HepG2 (cell line): ENCODE data around the gene ADAMTS14. TPM values are rescaled to one million over a fixed set of nuclear protein-coding genes. Genes with fewer than 3 reads are reported as not detected.

Experiments used
- ATAC-seq: fragments of 200-7000 bp; cut with Tn5 transposase; 3 replicates; pipeline ENCODE4 v1.9.1; 2020; ENCODE audit warnings: mild to moderate bottlenecking, moderate library complexity
- BruUV-seq: library from RNA; stranded (reverse); fragments of 400-500 nt; replicated peaks from 2 replicates; lab custom pipeline; 2021; lab: Mats Ljungman, UMichigan
- CTCF ChIA-PET: fragments of 300-600 bp; formaldehyde crosslinking; extraction: SDS; loops from one replicate; lab custom pipeline; 2021; ENCODE audit warnings: low total read pairs, inconsistent platforms, low intra/inter-chr PET ratio; lab: Yijun Ruan, JAX
- POLR2A ChIA-PET: fragments of 350-600 bp; sonication (Branson Sonifier 250); formaldehyde crosslinking; loops from one replicate; lab custom pipeline; 2020; ENCODE audit warnings: antibody characterized with exemption, inconsistent platforms; lab: Yijun Ruan, JAX
- DNase-seq: peaks from one replicate; pipeline ENCODE4 v3.0.0-alpha.2; 2015; ENCODE audit warnings: low spot score
- FAIRE-seq: peaks from 3 replicates; lab custom pipeline; 2011; peaks lifted over from hg19 to GRCh38; lab: Jason Lieb, UNC
- H2AFZ ChIP-seq: one replicate; pipeline ENCODE4 v1.6.1; 2011; ENCODE audit warnings: low read length, inconsistent platforms
- H3K27ac ChIP-seq: fragments of 300-600 bp; 3 replicates; pipeline ENCODE4 v1.8.0; 2011; ENCODE audit warnings: mixed run types, mild to moderate bottlenecking, mixed read lengths, low read length, inconsistent platforms; ENCODE audit not compliant: insufficient read depth; ENCODE audit errors: extremely low read length
- H3K27me3 ChIP-seq, 2 experiments: fragments of 200-600 bp in 1 of 2; 2 replicates in 1 of 2; 3 replicates in 1 of 2; pipeline versions ENCODE4 v1.6.0 to v1.8.0; 2011; ENCODE audit warnings: low read length in 2 of 2, mild to moderate bottlenecking in 2 of 2, moderate library complexity in 2 of 2, inconsistent platforms in 1 of 2; ENCODE audit not compliant: insufficient read depth in 2 of 2, control insufficient read depth in 1 of 2
- H3K36me3 ChIP-seq, 2 experiments: fragments of 200-600 bp in 1 of 2; replicated peaks in 1 of 2; 2 replicates in 1 of 2; 3 replicates in 1 of 2; pipeline versions ENCODE4 v1.5.1 to v1.8.0; 2011; ENCODE audit warnings: low read length in 2 of 2, inconsistent platforms in 1 of 2; ENCODE audit not compliant: insufficient read depth in 2 of 2, control insufficient read depth in 1 of 2
- H3K4me1 ChIP-seq: 2 replicates; pipeline ENCODE4 v1.5.1; 2012; ENCODE audit warnings: low read length, inconsistent platforms; ENCODE audit not compliant: insufficient read depth
- H3K4me2 ChIP-seq: 2 replicates; pipeline ENCODE4 v1.6.0; 2011; ENCODE audit warnings: low read depth, low read length, inconsistent platforms
- H3K4me3 ChIP-seq, 3 experiments: fragments of 200-600 bp in 1 of 3; sonication (generic), shearing (Covaris generic) in 1 of 3; replicated peaks in 1 of 3; 2 replicates each; pipeline ENCODE4 v1.5.1; 2011 to 2016; ENCODE audit warnings: low read length in 3 of 3, inconsistent platforms in 2 of 3, low read depth in 2 of 3, mild to moderate bottlenecking in 2 of 3, control low read depth in 1 of 3, mixed read lengths in 1 of 3; ENCODE audit not compliant: insufficient read depth in 1 of 3
- H3K79me2 ChIP-seq: one replicate; pipeline ENCODE4 v1.6.1; 2011; ENCODE audit warnings: low read length, inconsistent platforms; ENCODE audit not compliant: insufficient read depth
- H3K9ac ChIP-seq: 2 replicates; pipeline ENCODE4 v1.6.0; 2011; ENCODE audit warnings: mild to moderate bottlenecking, low read depth, low read length, inconsistent platforms; ENCODE audit not compliant: insufficient read depth
- H3K9me3 ChIP-seq: 2 replicates; pipeline ENCODE4 v1.5.1; 2012; ENCODE audit warnings: mild to moderate bottlenecking, low read length
- H4K20me1 ChIP-seq: 2 replicates; pipeline ENCODE4 v1.6.0; 2011; ENCODE audit warnings: inconsistent platforms, mild to moderate bottlenecking, low read length, moderate library complexity; ENCODE audit not compliant: insufficient read depth
- ATAD3A ChIP-seq: sonication (generic); formaldehyde crosslinking; IDR thresholded peaks from 2 replicates; pipeline ENCODE4 v1.4.0; 2020; ENCODE audit warnings: missing genetic modification reagents
- CC2D1A ChIP-seq: sonication (generic); formaldehyde crosslinking; IDR thresholded peaks from 2 replicates; pipeline ENCODE4 v1.8.1; 2023; ENCODE audit warnings: mild to moderate bottlenecking, missing genetic modification reagents
- DMAP1 ChIP-seq: IDR thresholded peaks from 2 replicates; pipeline ENCODE4 v1.6.1; 2016
- HOXA9 ChIP-seq: sonication (generic); formaldehyde crosslinking; IDR thresholded peaks from 2 replicates; pipeline ENCODE4 v1.8.1; 2022; ENCODE audit warnings: missing genetic modification reagents, mild to moderate bottlenecking, moderate library complexity, borderline replicate concordance
- KDM5A ChIP-seq: fragments of 200-600 bp; sonication (generic); IDR thresholded peaks from 2 replicates; pipeline ENCODE4 v1.7.0; 2018; ENCODE audit warnings: antibody characterized with exemption, mild to moderate bottlenecking, low read length, borderline replicate concordance
- POGZ ChIP-seq: sonication (generic); formaldehyde crosslinking; IDR thresholded peaks from 2 replicates; pipeline ENCODE4 v1.4.0; 2020; ENCODE audit warnings: mild to moderate bottlenecking, missing genetic modification reagents
- ZBTB39 ChIP-seq: sonication (generic); formaldehyde crosslinking; IDR thresholded peaks from 2 replicates; pipeline ENCODE4 v1.5.0; 2020; ENCODE audit warnings: missing genetic modification reagents
- ZBTB7B ChIP-seq: sonication (generic); formaldehyde crosslinking; IDR thresholded peaks from 2 replicates; pipeline ENCODE4 v1.4.0; 2020; ENCODE audit warnings: missing genetic modification reagents
- ZNF124 ChIP-seq: sonication (generic); formaldehyde crosslinking; IDR thresholded peaks from 2 replicates; pipeline ENCODE4 v1.4.0; 2020; ENCODE audit warnings: missing genetic modification reagents
- ZNF331 ChIP-seq: sonication (generic); formaldehyde crosslinking; IDR thresholded peaks from 2 replicates; pipeline ENCODE4 v1.4.0; 2020; ENCODE audit warnings: missing genetic modification reagents
- ZNF34 ChIP-seq: sonication (generic); formaldehyde crosslinking; IDR thresholded peaks from 2 replicates; pipeline ENCODE4 v1.4.0; 2020; ENCODE audit warnings: mild to moderate bottlenecking, missing genetic modification reagents, borderline replicate concordance
- ZNF614 ChIP-seq: IDR thresholded peaks from 2 replicates; pipeline ENCODE4 v1.6.1; 2018; ENCODE audit warnings: missing biosample characterization, missing genetic modification reagents, inconsistent platforms, borderline replicate concordance
- ZNF7 ChIP-seq: IDR thresholded peaks from 2 replicates; pipeline ENCODE4 v1.6.1; 2016; ENCODE audit warnings: missing biosample characterization, missing genetic modification reagents
- ZNF879 ChIP-seq: sonication (generic); formaldehyde crosslinking; IDR thresholded peaks from 2 replicates; pipeline ENCODE4 v1.8.1; 2023; ENCODE audit warnings: missing genetic modification reagents
- WGBS: methylation state at CpG from one replicate; pipeline ENCODE4 v1.1.6; 2017; ENCODE audit warnings: low lambda C conversion rate; 5-methylcytosine and 5-hydroxymethylcytosine counted together
- in situ Hi-C: cut with HindIII; loops from 2 replicates; pipeline ENCODE4 v1.10.0; 2017; ENCODE audit warnings: low pct_unique_long_range_greater_than_20kb; ENCODE audit not compliant: extremely low pct_ligation_motif_present
- intact Hi-C: fragments of 100-400 bp; cut with micrococcal nuclease; formaldehyde crosslinking; loops from one replicate; pipeline ENCODE4 v1.10.0; 2022; ENCODE audit not compliant: unreplicated experiment
- polyA plus RNA-seq, 8 experiments: library from polyadenylated mRNA; depleted of rRNA in 3 of 8; stranded (reverse) in 7 of 8; unstranded in 1 of 8; fragments of >200 nt; fragmentation: Illumina TruSeq in 4 of 8; extraction: Trizol in 4 of 8; gene quantifications; 2 replicates each; pipeline versions ENCODE4 v1.2.1 to v1.2.3, GENCODE V29; 2011 to 2016; ENCODE audit warnings: low read depth in 4 of 8, missing spikeins in 1 of 8, mixed read lengths in 1 of 8; ENCODE audit not compliant: insufficient read depth in 1 of 8
- total RNA-seq, 5 experiments: library from RNA; depleted of rRNA; stranded (reverse); fragments of >200 nt; fragmentation: Illumina TruSeq; extraction: Trizol; gene quantifications; 2 replicates each; pipeline ENCODE4 v1.2.3, GENCODE V29; 2016; ENCODE audit warnings: low read depth in 1 of 5
- TF ChIP-seq, protein P1 (sequence below): sonication (generic); formaldehyde crosslinking; IDR thresholded peaks from 2 replicates; pipeline ENCODE4 v1.5.0; 2020; ENCODE audit warnings: missing genetic modification reagents

Gene ADAMTS14
- total and polyA plus RNA-seq, 2 of the 13 experiments (the other 11 are each of a cell fraction or from before 2014, with no cell fraction given), result 0.04 to 0.07 TPM

- Histone ChIP-seq H3K27ac (no peak overlapping the region), H2AFZ (no peak overlapping the region), H3K27me3 (peaks cover 9 to 61% of the 10 kb centered on the region in 2 experiments; a peak in 3 of 5 replicates), H3K79me2 (no peaks in the 10 kb centered on the region), H3K9me3 (no peaks in the 10 kb centered on the region), H3K4me2 (no peak overlapping the region), H3K36me3 (no peaks in the 10 kb centered on the region), H4K20me1 (no peaks in the 10 kb centered on the region), H3K4me1 (no peaks in the 10 kb centered on the region; the same call in 1 of the 2 replicates), H3K9ac (no peak overlapping the region), H3K4me3 (no peak overlapping the region)
- FAIRE-seq (no peak), ATAC-seq (no peak), DNase-seq (no peak)
- in situ Hi-C loops, result no loop called here
- ChIA-PET POLR2A (no interaction called here), CTCF (no interaction called here)
- TF ChIP-seq ZNF7 (CRISPR knock-in tag), result no peak
- TF ChIP-seq HOXA9 (CRISPR knock-in tag), result no peak
- TF ChIP-seq ZNF614 (CRISPR knock-in tag), result no peak
- TF ChIP-seq CC2D1A, result no peak
- TF ChIP-seq, protein P1, sequence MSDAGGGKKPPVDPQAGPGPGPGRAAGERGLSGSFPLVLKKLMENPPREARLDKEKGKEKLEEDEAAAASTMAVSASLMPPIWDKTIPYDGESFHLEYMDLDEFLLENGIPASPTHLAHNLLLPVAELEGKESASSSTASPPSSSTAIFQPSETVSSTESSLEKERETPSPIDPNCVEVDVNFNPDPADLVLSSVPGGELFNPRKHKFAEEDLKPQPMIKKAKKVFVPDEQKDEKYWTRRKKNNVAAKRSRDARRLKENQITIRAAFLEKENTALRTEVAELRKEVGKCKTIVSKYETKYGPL, result no peak
- no peak for TF ChIP-seq ZNF34 (CRISPR knock-in tag)
- no peak for TF ChIP-seq ZNF879 (CRISPR knock-in tag)
- no peak for TF ChIP-seq ZBTB7B (CRISPR knock-in tag)
- TF ChIP-seq POGZ (CRISPR knock-in tag), result no peak
- no peak for TF ChIP-seq ZNF124 (CRISPR knock-in tag)
- TF ChIP-seq ZNF331 (CRISPR knock-in tag), result no peak
- no peak for TF ChIP-seq ATAD3A
- TF ChIP-seq KDM5A, result no peak
- TF ChIP-seq ZBTB39 (CRISPR knock-in tag), result no peak
- no peak for TF ChIP-seq DMAP1 (CRISPR knock-in tag)
- no TSS peak for BruUV-seq
- intact Hi-C loops, result no loop called here
- WGBS, result 4% methylated on average over 2 of the region's 2 CpGs
Observed at GRCh38 chr10:70779088-70779487, 106.8 kb downstream of the ADAMTS14 start.
